MM.1S (cell line): ENCODE data around the gene UQCRH.
A peak's percentile ranks its signal among the peaks of the same experiment; 100 is the strongest.

ENCODE experiments used
- DNase-seq: peaks from one replicate; pipeline ENCODE4 v3.0.0-alpha.2; 2015
- H2AFZ ChIP-seq: fragments of 300-600 bp; sonication (generic); 2 replicates; pipeline ENCODE4 v1.6.0; 2016; ENCODE audit warnings: antibody characterized with exemption, low read length
- H3F3A ChIP-seq: fragments of 300-600 bp; sonication (generic); 2 replicates; pipeline ENCODE4 v1.6.1; 2016; ENCODE audit warnings: mild to moderate bottlenecking, antibody characterized with exemption, low read length, moderate library complexity, mixed read lengths; ENCODE audit not compliant: insufficient read depth
- H3K27ac ChIP-seq: fragments of 300-600 bp; sonication (generic); 2 replicates; pipeline ENCODE4 v1.5.1; 2016; ENCODE audit warnings: mild to moderate bottlenecking, low read length
- H3K27me3 ChIP-seq: fragments of 300-600 bp; sonication (generic); replicated peaks from 2 replicates; pipeline ENCODE4 v1.6.0; 2016; ENCODE audit warnings: low read length; ENCODE audit not compliant: insufficient read depth
- H3K36me3 ChIP-seq: fragments of 300-600 bp; sonication (generic); replicated peaks from 2 replicates; pipeline ENCODE4 v1.6.1; 2016; ENCODE audit warnings: mild to moderate bottlenecking, low read length, mixed read lengths; ENCODE audit not compliant: insufficient read depth
- H3K4me1 ChIP-seq: fragments of 300-600 bp; sonication (generic); 2 replicates; pipeline ENCODE4 v1.6.1; 2016; ENCODE audit warnings: low read length, mixed read lengths
- H3K4me2 ChIP-seq: fragments of 300-600 bp; sonication (generic); 2 replicates; pipeline ENCODE4 v1.6.0; 2016; ENCODE audit warnings: low read depth, low read length
- H3K4me3 ChIP-seq: fragments of 300-600 bp; sonication (generic); 2 replicates; pipeline ENCODE4 v1.5.1; 2016; ENCODE audit warnings: low read length, mixed read lengths
- H3K79me2 ChIP-seq: fragments of 300-600 bp; sonication (generic); 2 replicates; pipeline ENCODE4 v1.6.1; 2016; ENCODE audit warnings: mixed run types, low read length, mixed read lengths
- H3K9ac ChIP-seq: fragments of 300-600 bp; sonication (generic); 2 replicates; pipeline ENCODE4 v1.6.1; 2016; ENCODE audit warnings: low read length, mixed read lengths
- H3K9me2 ChIP-seq: fragments of 300-600 bp; sonication (generic); replicated peaks from 2 replicates; pipeline ENCODE4 v1.6.1; 2016; ENCODE audit warnings: mild to moderate bottlenecking, low read length, mixed read lengths; ENCODE audit not compliant: insufficient read depth
- H3K9me3 ChIP-seq: fragments of 300-600 bp; sonication (generic); replicated peaks from 2 replicates; pipeline ENCODE4 v1.6.1; 2016; ENCODE audit warnings: mild to moderate bottlenecking, low read length, mixed read lengths; ENCODE audit not compliant: insufficient read depth
- H4K20me1 ChIP-seq: fragments of 300-600 bp; sonication (generic); 2 replicates; pipeline ENCODE4 v1.6.1; 2016; ENCODE audit warnings: mild to moderate bottlenecking, low read length, moderate library complexity, mixed read lengths; ENCODE audit not compliant: insufficient read depth
- CTCF ChIP-seq: fragments of 300-600 bp; sonication (generic); IDR thresholded peaks from 2 replicates; pipeline ENCODE4 v1.5.1; 2016; ENCODE audit warnings: antibody characterized with exemption, low read length, mixed read lengths
- EZH2 ChIP-seq: fragments of 300-600 bp; sonication (generic); optimal IDR thresholded peaks from 2 replicates; pipeline ENCODE3; 2017; ENCODE audit warnings: low read depth, mild to moderate bottlenecking, antibody characterized with exemption, low read length, mixed read lengths
- EZH2phosphoT487 ChIP-seq: fragments of 300-600 bp; sonication (generic); IDR thresholded peaks from 2 replicates; pipeline ENCODE4 v1.6.1; 2018; ENCODE audit warnings: antibody characterized with exemption, low read length

UQCRH gene

DNA sequence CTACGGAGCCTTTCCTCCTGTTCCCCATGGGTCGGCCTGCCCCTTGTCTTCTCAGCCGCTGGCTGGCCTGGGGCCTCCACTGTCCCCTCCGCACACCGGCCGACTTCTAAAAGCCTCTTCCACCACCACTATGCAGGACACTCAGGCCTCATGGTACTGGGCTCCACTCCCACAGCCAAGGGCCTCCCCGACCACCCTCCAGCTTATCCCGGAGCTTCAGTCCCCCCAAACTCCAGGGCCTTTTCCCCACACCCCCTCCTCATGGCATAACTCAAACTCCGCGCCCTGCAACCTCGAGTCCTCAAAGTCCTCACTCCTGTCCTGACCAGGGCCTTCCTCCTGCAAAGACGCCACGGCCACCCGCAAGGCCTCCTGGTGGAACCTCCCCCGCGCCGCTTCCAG lies 2.1 kb upstream of the UQCRH start:
- peaks cover 12% of the 10 kb centered on the region for H3F3A ChIP-seq
- no peaks in the 10 kb centered on the region for H3K9me3 ChIP-seq
- no peaks in the 10 kb centered on the region for H3K9me2 ChIP-seq
- peaks cover 5% of the 10 kb centered on the region; the same call in 1 of the 2 replicates for H4K20me1 ChIP-seq
- no peak for DNase-seq
- peaks cover 79% of the 10 kb centered on the region for H3K79me2 ChIP-seq
- H3K9ac ChIP-seq = peak overlapping the region; percentile 95
- TF ChIP-seq CTCF (no peak), EZH2phosphoT487 (no peak), EZH2 (no peak)
- H3K4me3 ChIP-seq = peak overlapping the region; percentile 81
- no peaks in the 10 kb centered on the region for H3K27me3 ChIP-seq
- H3K4me1 ChIP-seq = no peaks in the 10 kb centered on the region
- H3K36me3 ChIP-seq = no peaks in the 10 kb centered on the region
- peak overlapping the region; percentile 74; the same call in 1 of the 2 replicates for H3K27ac ChIP-seq
- H3K4me2 ChIP-seq = peak overlapping the region; percentile 88
- H2AFZ ChIP-seq = peak overlapping the region; percentile 88; the same call in 1 of the 2 replicates

- H3K36me3 ChIP-seq = no peaks in the 10 kb centered on the region
- peaks cover 11% of the 10 kb centered on the region for H4K20me1 ChIP-seq
These were observed 1.5 kb upstream of the UQCRH start for GRCh38 chr1:46301808-46302640.

GRCh38 chr1:46302641-46303037 lies 859 bp upstream of the UQCRH start:
- Histone ChIP-seq H3K27me3 (no peaks in the 10 kb centered on the region), H3K27ac (peak overlapping the region; percentile 74; the same call in 1 of the 2 replicates), H3K9me2 (no peaks in the 10 kb centered on the region), H3K4me2 (peak overlapping the region; percentile 88), H3K36me3 (no peaks in the 10 kb centered on the region), H3K79me2 (peaks cover 92% of the 10 kb centered on the region), H3F3A (peaks cover 12% of the 10 kb centered on the region), H2AFZ (peak overlapping the region; percentile 88), H4K20me1 (peaks cover 17% of the 10 kb centered on the region), H3K9me3 (no peaks in the 10 kb centered on the region), H3K4me3 (peak overlapping the region; percentile 81), H3K4me1 (no peaks in the 10 kb centered on the region), H3K9ac (peak overlapping the region; percentile 95)
- DNase-seq = peak; percentile 41
- TF ChIP-seq CTCF (no peak), EZH2phosphoT487 (no peak), EZH2 (no peak)

More at GRCh38 chr1:46301808-46302640, 1.5 kb upstream of the UQCRH start:
- DNase-seq = peak; percentile 61
- H3K79me2 ChIP-seq = peaks cover 86% of the 10 kb centered on the region
- peak overlapping the region; percentile 88 for H3K4me2 ChIP-seq
- no peaks in the 10 kb centered on the region for H3K9me2 ChIP-seq
- no peaks in the 10 kb centered on the region for H3K9me3 ChIP-seq
- TF ChIP-seq CTCF (peak; percentile 49), EZH2phosphoT487 (no peak), EZH2 (no peak)
- no peaks in the 10 kb centered on the region for H3K4me1 ChIP-seq
- H3F3A ChIP-seq = peaks cover 12% of the 10 kb centered on the region
- H3K9ac ChIP-seq = peak overlapping the region; percentile 95
- H3K4me3 ChIP-seq = peak overlapping the region; percentile 81
- no peaks in the 10 kb centered on the region for H3K27me3 ChIP-seq
- H2AFZ ChIP-seq = peak overlapping the region; percentile 88
- H3K27ac ChIP-seq = peak overlapping the region; percentile 74; the same call in 1 of the 2 replicates
